AG08396 (cell line): Measurements from ENCODE around the gene NID1.
"Not testable (repeated sequence)": the region's sequence is repeated elsewhere in the genome, so short reads cannot be mapped to it uniquely, and the experiment has no call there.

Experiments used
- DNase-seq: peaks from one replicate; pipeline ENCODE4 v3.0.0; 2012; ENCODE audit warnings: low spot score, mixed read lengths

Gene NID1

GRCh38 chr1:235933766-235934116 lies 131.1 kb downstream of the NID1 start:
- no peak for DNase-seq

GRCh38 chr1:235933017-235933765 lies 131.7 kb downstream of the NID1 start:
- no peak for DNase-seq

GRCh38 chr1:235932090-235932510 lies 132.8 kb downstream of the NID1 start:
- no peak for DNase-seq

- no peak for DNase-seq
Measured at GRCh38 chr1:235931171-235931738, 133.6 kb downstream of the NID1 start.

GRCh38 chr1:235930543-235930942 lies 134.3 kb downstream of the NID1 start:
- DNase-seq, result no peak

GRCh38 chr1:235929216-235929615 lies 135.7 kb downstream of the NID1 start:
- no peak for DNase-seq

GRCh38 chr1:235928197-235928596 lies 136.7 kb downstream of the NID1 start:
- DNase-seq, result no peak

GRCh38 chr1:235927551-235927950 lies 137.3 kb downstream of the NID1 start:
- not testable (repeated sequence) for DNase-seq
